Mucosa of rectum (tissue), 2 donors: ENCODE data around the gene SH3BP1.

Experiments
- H3K27ac ChIP-seq, 2 donors: one replicate each; pipeline ENCODE4 v1.7.0; 2013; ENCODE audit warnings: inconsistent platforms in 2 of 2, low read depth in 2 of 2, low read length in 2 of 2
- H3K27me3 ChIP-seq, 2 donors: one replicate each; pipeline ENCODE4 v1.7.0; 2013; ENCODE audit warnings: low read length in 2 of 2; ENCODE audit not compliant: control insufficient read depth in 2 of 2, insufficient read depth in 2 of 2
- H3K36me3 ChIP-seq, 2 donors: one replicate each; pipeline ENCODE4 v1.7.0; 2013; ENCODE audit warnings: low read length in 2 of 2; ENCODE audit not compliant: control insufficient read depth in 2 of 2, insufficient read depth in 2 of 2
- H3K4me1 ChIP-seq, 2 donors: one replicate each; pipeline ENCODE4 v1.7.0; 2013; ENCODE audit warnings: low read length in 2 of 2, mild to moderate bottlenecking in 1 of 2; ENCODE audit not compliant: control insufficient read depth in 2 of 2, insufficient read depth in 2 of 2
- H3K4me3 ChIP-seq, 2 donors: one replicate each; pipeline ENCODE4 v1.7.0; 2013; ENCODE audit warnings: low read length in 2 of 2
- H3K9ac ChIP-seq, 2 donors: one replicate each; pipeline ENCODE4 v1.7.0; 2013; ENCODE audit warnings: low read length in 2 of 2, low read depth in 1 of 2, mild to moderate bottlenecking in 1 of 2
- H3K9me3 ChIP-seq, 2 donors: one replicate each; pipeline ENCODE4 v1.7.0; 2013; ENCODE audit warnings: low read length in 2 of 2; ENCODE audit not compliant: control insufficient read depth in 2 of 2
- donor health status: healthy.
- donor health status: Normal muscosa, but diverticular disease.

The SH3BP1 gene

GRCh38 chr22:37616201-37617083, 23.0 kb upstream of the SH3BP1 start:
- Histone ChIP-seq H3K4me1 (no peaks in the 10 kb centered on the region), H3K27ac (no peak overlapping the region), H3K9me3 (no peaks in the 10 kb centered on the region), H3K36me3 (peaks cover 43 to 48% of the 10 kb centered on the region in 2 donors), H3K27me3 (no peaks in the 10 kb centered on the region), H3K9ac (no peak overlapping the region), H3K4me3 (no peak overlapping the region)

DNA sequence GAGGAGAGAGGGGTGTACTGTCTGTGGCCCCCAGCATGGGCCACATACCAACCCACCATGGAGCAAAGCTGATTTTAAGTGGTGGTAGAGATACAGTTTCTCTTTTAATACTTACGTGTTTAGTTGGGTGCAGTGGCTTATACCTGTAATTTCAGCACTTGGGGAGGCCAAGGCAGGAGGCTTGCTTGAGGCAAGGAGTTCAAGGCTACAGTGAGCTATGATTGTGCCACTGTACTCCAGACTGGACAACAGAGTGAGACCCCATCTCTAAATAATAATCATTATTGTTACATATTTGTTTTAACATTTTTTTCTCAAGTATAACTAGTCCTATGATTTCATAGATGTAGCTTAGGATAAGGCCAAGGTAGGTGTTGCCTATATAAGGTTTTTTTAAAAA, 22.0 kb upstream of the SH3BP1 start:
- Histone ChIP-seq H3K27me3 (no peaks in the 10 kb centered on the region), H3K4me1 (no peaks in the 10 kb centered on the region), H3K36me3 (peaks cover 45 to 50% of the 10 kb centered on the region in 2 donors), H3K4me3 (no peak overlapping the region), H3K27ac (no peak overlapping the region), H3K9ac (no peak overlapping the region), H3K9me3 (no peaks in the 10 kb centered on the region)

DNA sequence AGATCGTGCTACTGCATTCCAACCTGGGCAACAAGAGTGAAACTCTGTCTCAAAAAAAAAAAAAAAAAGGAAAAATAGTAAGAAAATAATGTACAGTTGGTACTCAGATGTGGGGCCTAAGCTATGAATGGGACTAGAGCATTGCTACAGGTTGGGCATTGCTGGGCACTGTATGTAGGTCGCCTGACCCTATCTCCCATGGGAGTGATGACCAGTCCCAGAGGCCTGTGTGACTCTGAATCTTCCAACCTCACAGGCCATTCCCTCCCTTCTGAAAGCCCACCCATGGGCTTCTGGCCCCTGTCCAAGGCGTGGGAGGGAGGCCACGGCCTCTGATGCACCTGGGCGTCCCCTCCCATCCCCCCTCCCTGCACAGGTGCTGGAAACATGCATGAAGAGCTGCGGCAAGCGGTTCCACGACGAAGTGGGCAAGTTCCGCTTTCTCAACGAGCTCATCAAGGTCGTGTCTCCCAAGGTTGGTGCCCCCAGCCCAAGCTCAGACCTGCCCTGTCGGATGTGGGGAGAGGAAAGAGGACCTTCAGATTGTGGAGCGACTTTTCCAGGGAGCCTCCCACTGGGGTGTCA, 21.3 kb upstream of the SH3BP1 start:
- Histone ChIP-seq H3K4me1 (peaks cover 0 to 2% of the 10 kb centered on the region in 2 donors), H3K4me3 (no peak overlapping the region), H3K27me3 (no peaks in the 10 kb centered on the region), H3K36me3 (peaks cover 51 to 56% of the 10 kb centered on the region in 2 donors), H3K9ac (no peak overlapping the region), H3K27ac (no peak overlapping the region), H3K9me3 (no peaks in the 10 kb centered on the region)

GRCh38 chr22:37618674-37619073, 20.8 kb upstream of the SH3BP1 start:
- Histone ChIP-seq H3K9me3 (no peaks in the 10 kb centered on the region), H3K27ac (no peak overlapping the region), H3K36me3 (peaks cover 53 to 58% of the 10 kb centered on the region in 2 donors), H3K27me3 (no peaks in the 10 kb centered on the region), H3K9ac (no peak overlapping the region), H3K4me1 (peaks cover under 1 to 7% of the 10 kb centered on the region in 2 donors), H3K4me3 (no peak overlapping the region)

GRCh38 chr22:37619991-37620390, 19.5 kb upstream of the SH3BP1 start:
- Histone ChIP-seq H3K27me3 (no peaks in the 10 kb centered on the region), H3K36me3 (peaks cover 47 to 57% of the 10 kb centered on the region in 2 donors), H3K27ac (no peak overlapping the region), H3K9ac (no peak overlapping the region), H3K9me3 (no peaks in the 10 kb centered on the region), H3K4me1 (peaks cover 6 to 14% of the 10 kb centered on the region in 2 donors), H3K4me3 (no peak overlapping the region)

DNA sequence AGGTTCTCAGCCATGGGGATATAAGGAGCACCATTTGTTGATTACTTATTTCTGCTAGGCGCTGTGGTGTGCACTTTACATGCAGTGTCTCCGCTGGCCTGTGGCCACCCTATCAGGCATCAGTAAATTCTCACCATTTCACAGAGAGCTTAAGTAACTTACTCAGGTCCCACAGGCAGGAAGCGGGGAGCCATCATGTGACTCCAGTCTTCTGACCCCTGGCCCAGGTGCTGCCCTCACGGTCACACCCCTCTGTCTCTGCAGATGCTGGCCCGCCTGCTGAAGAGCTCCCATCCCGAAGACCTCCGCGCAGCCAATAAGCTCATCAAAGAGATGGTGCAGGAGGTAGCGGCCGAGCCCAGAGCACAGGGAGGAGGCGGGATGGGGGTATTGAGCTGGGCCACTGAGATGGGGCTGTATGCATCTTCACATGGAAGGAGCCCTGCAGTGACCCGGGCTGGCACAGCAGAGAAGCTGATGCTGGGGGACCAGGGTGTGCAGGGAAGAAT, 18.1 kb upstream of the SH3BP1 start:
- Histone ChIP-seq H3K27ac (no peak overlapping the region), H3K36me3 (peaks cover 45 to 57% of the 10 kb centered on the region in 2 donors), H3K4me3 (no peak overlapping the region), H3K9ac (no peak overlapping the region), H3K9me3 (no peaks in the 10 kb centered on the region), H3K4me1 (peaks cover 13 to 21% of the 10 kb centered on the region in 2 donors), H3K27me3 (no peaks in the 10 kb centered on the region)

- Histone ChIP-seq H3K9ac (peak overlapping the region in 1 of 2 donors; percentile 51), H3K4me1 (peaks cover 31 to 37% of the 10 kb centered on the region in 2 donors), H3K36me3 (peaks cover 31 to 43% of the 10 kb centered on the region in 2 donors), H3K27ac (peak overlapping the region; percentile 71 to 80), H3K27me3 (no peaks in the 10 kb centered on the region), H3K9me3 (no peaks in the 10 kb centered on the region), H3K4me3 (no peak overlapping the region)
Measured at GRCh38 chr22:37623075-37624016, 16.1 kb upstream of the SH3BP1 start.

DNA sequence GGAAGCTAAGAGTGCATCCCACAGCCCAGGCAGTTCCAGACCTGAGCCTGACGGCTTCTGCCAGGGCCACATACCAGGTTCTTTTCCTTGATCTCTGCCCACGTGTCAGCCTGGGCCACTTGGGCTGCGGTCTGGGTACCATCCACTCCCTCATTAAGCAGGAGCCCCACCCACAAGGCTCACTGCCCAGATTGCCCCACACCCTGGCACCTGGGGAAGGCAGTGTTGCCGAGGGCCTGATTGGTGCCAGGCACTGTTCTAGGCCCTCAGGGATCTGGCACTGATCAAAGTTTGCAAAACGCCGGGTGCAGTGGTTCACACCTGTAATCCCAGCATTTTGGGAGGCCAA, 15.5 kb upstream of the SH3BP1 start:
- H3K27ac ChIP-seq, result peak overlapping the region; percentile 71 to 80
- H3K9me3 ChIP-seq, result no peaks in the 10 kb centered on the region
- no peaks in the 10 kb centered on the region for H3K27me3 ChIP-seq
- H3K4me3 ChIP-seq, result no peak overlapping the region
- H3K9ac ChIP-seq, result peak overlapping the region in 1 of 2 donors; percentile 51
- peaks cover 33 to 37% of the 10 kb centered on the region in 2 donors for H3K4me1 ChIP-seq
- peaks cover 28 to 44% of the 10 kb centered on the region in 2 donors for H3K36me3 ChIP-seq

DNA sequence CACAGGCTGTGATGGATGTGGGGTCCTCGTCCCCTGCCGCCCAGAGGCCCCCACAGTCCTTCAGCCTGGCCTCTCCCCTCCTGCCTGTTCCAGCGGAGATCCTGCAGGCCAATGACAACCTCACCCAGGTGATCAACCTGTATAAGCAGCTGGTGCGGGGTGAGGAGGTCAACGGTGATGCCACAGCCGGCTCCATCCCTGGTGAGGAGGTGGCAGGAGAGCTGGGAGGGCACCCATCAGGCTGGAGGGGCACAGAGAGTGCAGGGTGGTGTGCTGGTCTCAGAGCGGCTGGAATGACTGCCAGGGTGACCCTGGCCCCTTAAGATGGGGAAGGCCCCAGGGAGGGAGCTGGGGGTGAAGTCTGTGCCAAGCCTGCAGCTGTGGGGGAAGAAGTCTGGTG, 14.6 kb upstream of the SH3BP1 start:
- Histone ChIP-seq H3K27me3 (no peaks in the 10 kb centered on the region), H3K4me1 (peaks cover 33 to 37% of the 10 kb centered on the region in 2 donors), H3K9me3 (no peaks in the 10 kb centered on the region), H3K27ac (no peak overlapping the region), H3K9ac (no peak overlapping the region), H3K4me3 (no peak overlapping the region), H3K36me3 (peaks cover 30 to 47% of the 10 kb centered on the region in 2 donors)
